Globus pallidus (tissue), 1 donor: ENCODE measurements around the gene DST.

ENCODE experiments used
- DNase-seq: peaks from one replicate; pipeline ENCODE4 v3.0.0-alpha.2; 2015; ENCODE audit warnings: low spot score

Gene DST

GRCh38 chr6:56624046-56624727 lies 18.5 kb downstream of the DST start:
- DNase-seq = no peak

- DNase-seq = no peak
Measured at GRCh38 chr6:56620229-56620868, 22.3 kb downstream of the DST start.

GRCh38 chr6:56618050-56618449 lies 24.6 kb downstream of the DST start:
- DNase-seq = no peak

GRCh38 chr6:56616967-56617366 lies 25.7 kb downstream of the DST start:
- no peak for DNase-seq

GRCh38 chr6:56613247-56613851 lies 29.3 kb downstream of the DST start:
- no peak for DNase-seq

- DNase-seq = no peak
Measured at GRCh38 chr6:56608332-56608731, 34.4 kb downstream of the DST start.

- no peak for DNase-seq
Measured at GRCh38 chr6:56607111-56607752, 35.5 kb downstream of the DST start.

- no peak for DNase-seq
Measured at GRCh38 chr6:56605435-56605834, 37.3 kb downstream of the DST start.

GRCh38 chr6:56604186-56604585 lies 38.5 kb downstream of the DST start:
- DNase-seq = no peak

- no peak for DNase-seq
Measured at GRCh38 chr6:56601390-56601789, 41.3 kb downstream of the DST start.

- DNase-seq = peak; percentile 57
Measured at GRCh38 chr6:56595490-56596122, 47.1 kb downstream of the DST start.

- DNase-seq = no peak
Measured at GRCh38 chr6:56594699-56595098, 48.0 kb downstream of the DST start.

- peak; percentile 37 for DNase-seq
Measured at GRCh38 chr6:56593801-56594318, 48.8 kb downstream of the DST start.

GRCh38 chr6:56582236-56582635 lies 60.5 kb downstream of the DST start:
- DNase-seq = no peak

GRCh38 chr6:56581296-56581925 lies 61.3 kb downstream of the DST start:
- DNase-seq = no peak

GRCh38 chr6:56580271-56580670 lies 62.4 kb downstream of the DST start:
- DNase-seq = no peak

- no peak for DNase-seq
Measured at GRCh38 chr6:56579155-56579851, 63.4 kb downstream of the DST start.

GRCh38 chr6:56575736-56576135 lies 67.0 kb downstream of the DST start:
- DNase-seq = no peak

GRCh38 chr6:56574292-56574691 lies 68.4 kb downstream of the DST start:
- DNase-seq = no peak

GRCh38 chr6:56573624-56574023 lies 69.1 kb downstream of the DST start:
- no peak for DNase-seq

GRCh38 chr6:56572788-56573471 lies 69.8 kb downstream of the DST start:
- no peak for DNase-seq
